ENCODE measurements around the gene OPCML. TPM values are rescaled to one million over a fixed set of nuclear protein-coding genes. Genes with fewer than 3 reads are reported as not detected.

OPCML gene
- total and polyA plus RNA-seq, 4 donors, result under 0.01 to 0.01 TPM; not detected in 2

GRCh38 chr11:133081020-133081419 lies 451.3 kb downstream of the OPCML start:
- peaks cover 0 to 13% (median 1%) of the 10 kb centered on the region in 4 donors for H3K27me3 ChIP-seq (ENCODE audit: control insufficient read depth in 4 of 4, insufficient read depth in 4 of 4, low read length in 3 of 4)
- no peaks in the 10 kb centered on the region for H3K36me3 ChIP-seq (ENCODE audit: control insufficient read depth in 4 of 4, insufficient read depth in 3 of 4, low read depth in 1 of 4, low read length in 3 of 4)
- no peak overlapping the region for H3K9ac ChIP-seq (ENCODE audit: low read depth in 1 of 2, low read length in 2 of 2)
- no peaks in the 10 kb centered on the region for H3K9me3 ChIP-seq (ENCODE audit: control insufficient read depth in 4 of 4, low read length in 3 of 4)
- H3K4me1 ChIP-seq (ENCODE audit: control insufficient read depth in 4 of 4, insufficient read depth in 4 of 4, low read length in 3 of 4), result peaks cover 0 to 6% (median 4%) of the 10 kb centered on the region in 4 donors
- H3K27ac ChIP-seq (ENCODE audit: low read depth in 1 of 2, low read length in 2 of 2), result no peak overlapping the region
- TF ChIP-seq CTCF (IDR thresholded peaks at IDR 0.05; ENCODE audit: low read depth, low read length, missing input control) (no peak), REST (IDR thresholded peaks at IDR 0.05) (no peak), FOXA1 (IDR thresholded peaks at IDR 0.05) (no peak), HNF4A (conservative IDR thresholded peaks at IDR 0.05) (no peak), RXRA (IDR thresholded peaks at IDR 0.05) (no peak)
- no peak for DNase-seq (ENCODE audit: low spot score)
- WGBS, result 79% methylated on average over 9 of the region's 9 CpGs
- no peak overlapping the region for H3K4me3 ChIP-seq (ENCODE audit: low read depth in 1 of 3, low read length in 3 of 3)

GRCh38 chr11:133078591-133079404 lies 453.5 kb downstream of the OPCML start:
- Histone ChIP-seq H3K4me3 (ENCODE audit: low read depth in 1 of 3, low read length in 3 of 3) (no peak overlapping the region), H3K27me3 (ENCODE audit: control insufficient read depth in 4 of 4, insufficient read depth in 4 of 4, low read length in 3 of 4) (peaks cover 0 to 10% (median 2%) of the 10 kb centered on the region in 4 donors), H3K36me3 (ENCODE audit: control insufficient read depth in 4 of 4, insufficient read depth in 3 of 4, low read depth in 1 of 4, low read length in 3 of 4) (no peaks in the 10 kb centered on the region), H3K9ac (ENCODE audit: low read depth in 1 of 2, low read length in 2 of 2) (no peak overlapping the region), H3K4me1 (ENCODE audit: control insufficient read depth in 4 of 4, insufficient read depth in 4 of 4, low read length in 3 of 4) (peaks cover 0 to 6% (median 4%) of the 10 kb centered on the region in 4 donors), H3K27ac (ENCODE audit: low read depth in 1 of 2, low read length in 2 of 2) (no peak overlapping the region), H3K9me3 (ENCODE audit: control insufficient read depth in 4 of 4, low read length in 3 of 4) (no peaks in the 10 kb centered on the region)
- DNase-seq (ENCODE audit: low spot score), result no peak
- TF ChIP-seq YY1 (IDR thresholded peaks at IDR 0.05) (no peak), FOXA2 (IDR thresholded peaks at IDR 0.05) (no peak), RAD21 (IDR thresholded peaks at IDR 0.05) (peak; percentile 69 to 79), REST (IDR thresholded peaks at IDR 0.05) (no peak), GABPA (IDR thresholded peaks at IDR 0.05 in 1 of 2, conservative IDR thresholded peaks at IDR 0.05 in 1 of 2) (no peak), HNF4A (conservative IDR thresholded peaks at IDR 0.05) (no peak), SP1 (IDR thresholded peaks at IDR 0.05) (no peak), EGR1 (IDR thresholded peaks at IDR 0.05; ENCODE audit: low read depth in 2 of 2) (no peak), RXRA (IDR thresholded peaks at IDR 0.05) (no peak), CTCF (IDR thresholded peaks at IDR 0.05; ENCODE audit: low read depth, low read length, missing input control) (peak; percentile 69), ZBTB33 (IDR thresholded peaks at IDR 0.05) (no peak), ATF3 (IDR thresholded peaks at IDR 0.05) (no peak)
- WGBS, result 29% methylated on average over 24 of the region's 24 CpGs
